Measurements from ENCODE around the gene TUBG2. TPM values are rescaled to one million over a fixed set of nuclear protein-coding genes. Genes with fewer than 3 reads are reported as not detected.

TUBG2 gene
- total and polyA plus RNA-seq, 2 of the 8 experiments (the other 6 are each of a cell fraction or from before 2014, with no cell fraction given): 14.8 to 16.6 TPM

DNA sequence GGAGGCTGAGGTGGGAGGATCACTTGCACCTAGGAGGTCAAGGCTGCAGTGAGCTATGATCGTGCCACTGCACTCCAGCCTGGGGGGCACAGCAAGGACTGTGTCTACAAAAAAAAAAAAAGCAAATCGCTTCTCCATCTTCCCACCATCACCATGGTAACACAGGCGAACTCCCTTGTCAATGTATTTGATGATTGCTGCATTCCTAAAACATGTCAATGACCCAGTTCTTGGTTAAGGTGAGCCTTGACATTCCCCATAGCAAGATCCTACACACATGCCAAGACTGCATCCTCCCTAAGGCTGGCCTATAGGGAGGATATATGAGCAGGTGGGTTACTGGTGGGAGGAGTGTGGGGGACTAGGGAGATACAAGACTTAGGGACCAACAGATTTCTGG, 35.4 kb downstream of the TUBG2 start:
- Histone ChIP-seq H2BK5ac (ENCODE audit: low read depth, low read length) (no peak overlapping the region), H3K9ac (replicated peaks in 1 of 4; ENCODE audit: extremely low read depth in 1 of 4, low read depth in 3 of 4, low read length in 3 of 4) (no peak overlapping the region), H2AFZ (ENCODE audit: low read length) (no peak overlapping the region), H3K4me3 (ENCODE audit: extremely low read depth in 1 of 4, insufficient read depth in 2 of 4, low read depth in 3 of 4, low read length in 4 of 4) (no peak overlapping the region), H2BK12ac (ENCODE audit: low read depth, low read length) (no peak overlapping the region), H2BK15ac (ENCODE audit: low read length) (no peak overlapping the region), H3K79me2 (ENCODE audit: control insufficient read depth in 1 of 2, insufficient read depth in 2 of 2, low read length in 2 of 2) (no peaks in the 10 kb centered on the region), H3K4ac (replicated peaks; ENCODE audit: insufficient read length, low read depth, low read length) (no peak overlapping the region), H2BK120ac (replicated peaks; ENCODE audit: low read depth, low read length) (no peak overlapping the region), H3K27me3 (replicated peaks in 1 of 4; ENCODE audit: control insufficient read depth in 3 of 4, extremely low read depth in 1 of 4, insufficient read depth in 3 of 4, low read length in 3 of 4) (no peaks in the 10 kb centered on the region), H4K91ac (replicated peaks; ENCODE audit: insufficient read length, low read length) (no peak overlapping the region), H3K79me1 (ENCODE audit: low read depth, low read length) (no peaks in the 10 kb centered on the region), H3K4me1 (replicated peaks in 1 of 4; ENCODE audit: control insufficient read depth in 3 of 4, insufficient read depth in 4 of 4, low read length in 3 of 4) (0 out of 7 replicates have a peak, but pooled peaks cover 0 to 3% (median 0%) of the 10 kb centered on the region in 4 experiments), H3K4me2 (ENCODE audit: insufficient read depth in 1 of 2, low read depth in 2 of 2, low read length in 2 of 2) (no peak overlapping the region), H3K27ac (ENCODE audit: low read depth, low read length) (no peak overlapping the region), H4K5ac (ENCODE audit: insufficient read length, low read depth, low read length) (no peak overlapping the region), H3K9me3 (ENCODE audit: insufficient read depth in 2 of 2, low read depth in 1 of 2, low read length in 1 of 2) (no peaks in the 10 kb centered on the region), H2BK20ac (ENCODE audit: low read length) (no peak overlapping the region), H4K20me1 (replicated peaks in 1 of 2; ENCODE audit: control insufficient read depth in 1 of 2, insufficient read depth in 2 of 2, low read length in 2 of 2) (peaks cover 0 to 5% of the 10 kb centered on the region in 2 experiments), H3K23ac (ENCODE audit: insufficient read length) (no peak overlapping the region), H3K18ac (ENCODE audit: extremely low read depth, low read length) (no peak overlapping the region), H4K8ac (ENCODE audit: extremely low read depth, insufficient read depth, low read length) (no peak overlapping the region), H3K23me2 (ENCODE audit: low read depth, low read length) (peaks cover 2% of the 10 kb centered on the region; the same call in 1 of the 2 replicates), H3K36me3 (ENCODE audit: control insufficient read depth in 2 of 4, insufficient read depth in 4 of 4, low read length in 3 of 4) (peaks cover 0 to 6% (median 1%) of the 10 kb centered on the region in 4 experiments; a peak in 4 of 8 replicates), H3K14ac (ENCODE audit: insufficient read length) (no peak overlapping the region), H2AK5ac (ENCODE audit: low read depth, low read length) (no peak overlapping the region), H3K56ac (replicated peaks; ENCODE audit: insufficient read length, low read depth, low read length) (no peak overlapping the region)
- no peak for TF ChIP-seq CBX8 (IDR thresholded peaks at IDR 0.05; ENCODE audit: borderline replicate concordance, low read depth, low read length)
- TF ChIP-seq SP2 (IDR thresholded peaks at IDR 0.05; ENCODE audit: low read length): no peak
- no peak for TF ChIP-seq CHD1 (IDR thresholded peaks at IDR 0.05; ENCODE audit: low read depth, low read length)
- TF ChIP-seq POLR2A (IDR thresholded peaks at IDR 0.05; ENCODE audit: control extremely low read depth in 1 of 2, low read depth in 2 of 2, low read length in 2 of 2): no peak
- TF ChIP-seq SIX5 (IDR thresholded peaks at IDR 0.05; ENCODE audit: low read depth, low read length): no peak
- TF ChIP-seq POU5F1 (IDR thresholded peaks at IDR 0.05; ENCODE audit: low read depth, low read length): no peak
- TF ChIP-seq MAFK (IDR thresholded peaks at IDR 0.05; ENCODE audit: low read depth, low read length): no peak
- CTCF ChIA-PET (ENCODE audit: partially characterized antibody): interaction anchor here (0.7 kb wide), 1 partner anchor 31 kb away, joined by 3 read pairs; no protein-coding TSS in a partner anchor
- DNase-seq (ENCODE audit: low read depth in 1 of 2, low spot score in 2 of 2) (no peak), FAIRE-seq (no peak)
- 89% methylated on average over 3 of the region's 3 CpGs; no CpG with 5 or more reads in 1 of the 2 experiments for WGBS, 2 experiments (ENCODE audit: extremely low coverage in 1 of 2, insufficient coverage in 1 of 2, insufficient read length in 1 of 2, insufficient replicate concordance in 2 of 2, low coverage in 1 of 2, low lambda C conversion rate in 2 of 2, missing lambda C conversion rate in 1 of 2)
- POLR2A ChIA-PET (ENCODE audit: partially characterized antibody): interaction anchor here (1.1 kb wide), 1 partner anchor 9 kb away, joined by 3 read pairs; no protein-coding TSS in a partner anchor
